Right lobe of liver (tissue), 6 donors: ENCODE measurements around the gene RHBDL1. TPM values are rescaled to one million over a fixed set of nuclear protein-coding genes. Genes with fewer than 3 reads are reported as not detected.

Source experiments
- ATAC-seq, 4 donors: fragments of 200-7000 bp; cut with Tn5 transposase; one replicate each; pipeline ENCODE4 v1.9.1; 2020; ENCODE audit warnings: mild to moderate bottlenecking in 4 of 4, moderate library complexity in 4 of 4
- DNase-seq, 3 donors: peaks; one replicate each; pipeline ENCODE4 v3.0.0-alpha.2; 2020
- H3K27ac ChIP-seq, 3 donors: fragments of 200-600 bp; one replicate each; pipeline ENCODE4 v1.8.0; 2022
- H3K27me3 ChIP-seq, 2 donors: fragments of 200-600 bp; one replicate each; pipeline ENCODE4 v1.8.0; 2022
- H3K36me3 ChIP-seq, 4 donors: fragments of 200-600 bp; sonication (generic) in 1 of 4; one replicate each; pipeline versions ENCODE4 v1.5.1 to v1.8.0; 2017 to 2022; ENCODE audit warnings: control low read depth in 1 of 4
- H3K4me1 ChIP-seq, 4 donors: fragments of 200-600 bp; sonication (generic) in 1 of 4; one replicate each; pipeline versions ENCODE4 v1.5.1 to v1.8.0; 2017 to 2022; ENCODE audit warnings: control low read depth in 1 of 4
- H3K4me3 ChIP-seq, 3 donors: fragments of 200-600 bp; one replicate each; pipeline ENCODE4 v1.8.0; 2022
- H3K9me3 ChIP-seq, 4 donors: fragments of 200-600 bp; sonication (generic) in 1 of 4; one replicate each; pipeline versions ENCODE4 v1.5.1 to v1.8.0; 2017 to 2022; ENCODE audit warnings: control low read depth in 1 of 4
- CTCF ChIP-seq, 4 donors: fragments of 200-600 bp in 3 of 4; fragments of 450-650 bp in 1 of 4; IDR thresholded peaks; one replicate each; pipeline versions ENCODE4 v1.5.1 to v1.8.0; 2016 to 2022; ENCODE audit warnings: antibody characterized with exemption in 4 of 4, mild to moderate bottlenecking in 2 of 4
- POLR2A ChIP-seq: fragments of 450-650 bp; IDR thresholded peaks from one replicate; pipeline ENCODE4 v1.6.1; 2017; ENCODE audit warnings: antibody characterized with exemption, mild to moderate bottlenecking
- WGBS: methylation state at CpG from one replicate; pipeline ENCODE4 v1.1.6; 2018; ENCODE audit warnings: low coverage, low lambda C conversion rate; ENCODE audit not compliant: insufficient coverage; ENCODE audit errors: missing lambda C conversion rate; 5-methylcytosine and 5-hydroxymethylcytosine counted together
- intact Hi-C, 2 donors: fragments of 100-400 bp; cut with DNase I; formaldehyde crosslinking; loops; one replicate each; pipeline versions ENCODE4 v1.11.2 to v1.14.1; 2022
- total RNA-seq, 6 experiments: library from RNA; depleted of rRNA in 2 of 6; stranded (reverse); fragments of >200 nt in 2 of 6; fragmentation: NEBNext Ultra II Directional in 3 of 6; extraction: Animal tissue kit (Norgen Biotek cat#: 25700) in 3 of 6; gene quantifications; one replicate each; pipeline versions ENCODE4 v1.1.0 to v1.2.4, GENCODE V29; 2016 to 2023
- donor health status: DM: no; HTN: yes; CAD: no.
- donor health status: DM: no; HTN: no; CAD: no.
- donor health status: DM: no; HTN: no; CAD: no.
- donor health status: DM: no; HTN: yes; CAD: no.
- donor health status: DM: no; HTN: yes; CAD: no.

RHBDL1 gene
- total RNA-seq, 6 experiments from 2014 or later = 0.37 to 1.1 (median 0.60) TPM

GRCh38 chr16:720447-720989 lies 45.0 kb downstream of the RHBDL1 start:
- TF ChIP-seq CTCF (IDR thresholded peaks at IDR 0.05) (no peak), POLR2A (no peak)
- Histone ChIP-seq H3K9me3 (no peaks in the 10 kb centered on the region), H3K36me3 (no peaks in the 10 kb centered on the region), H3K27ac (peak overlapping the region; percentile 47 to 80 (median 73)), H3K27me3 (no peaks in the 10 kb centered on the region), H3K4me1 (peaks cover 0 to 24% (median 5%) of the 10 kb centered on the region in 4 donors), H3K4me3 (peak overlapping the region; percentile 83 to 94 (median 89))
- intact Hi-C loops = no loop called here
- DNase-seq = no peak
- peak in 2 of 4 donors; percentile 4 to 15 for ATAC-seq
- 0% methylated on average over 13 of the region's 38 CpGs for WGBS

GRCh38 chr16:720990-721764 lies 45.7 kb downstream of the RHBDL1 start, which contains the start of gene ANTKMT:
Gene ANTKMT (plus strand): TSS chr16:721146. CDS start chr16:721275, 129 bp downstream.
- DNase-seq = peak; percentile 85 to 89 (median 87)
- 0% methylated on average over 9 of the region's 106 CpGs for WGBS
- TF ChIP-seq CTCF (IDR thresholded peaks at IDR 0.05) (peak in 1 of 4 donors; percentile 11), POLR2A (peak; percentile 82)
- Histone ChIP-seq H3K27ac (peak within 1 kb of the TSS; percentile 50 to 80 (median 73)), H3K9me3 (no peaks in the 10 kb centered on the region), H3K36me3 (no peaks in the 10 kb centered on the region), H3K27me3 (no peaks in the 10 kb centered on the region), H3K4me1 (peaks cover 0 to 18% (median 5%) of the 10 kb centered on the region in 4 donors), H3K4me3 (peak within 1 kb of the TSS; percentile 83 to 94 (median 89))
- ATAC-seq = peak; percentile 77 to 88 (median 80)
- intact Hi-C loops = no loop called here

GRCh38 chr16:721765-722540 lies 46.5 kb downstream of the RHBDL1 start:
- Histone ChIP-seq H3K27ac (peak overlapping the region in 1 of 3 donors; percentile 73), H3K4me3 (peak overlapping the region; percentile 83 to 94 (median 89)), H3K9me3 (no peaks in the 10 kb centered on the region), H3K4me1 (peaks cover 0 to 13% (median 3%) of the 10 kb centered on the region in 4 donors), H3K27me3 (no peaks in the 10 kb centered on the region), H3K36me3 (no peaks in the 10 kb centered on the region)
- 84% methylated on average over 13 of the region's 51 CpGs for WGBS
- TF ChIP-seq CTCF (IDR thresholded peaks at IDR 0.05) = no peak
- no peak for TF ChIP-seq POLR2A
- no peak for ATAC-seq
- DNase-seq = no peak
- intact Hi-C loops = no loop called here

GRCh38 chr16:722835-723633 lies 47.6 kb downstream of the RHBDL1 start:
- H3K4me3 ChIP-seq = no peak overlapping the region
- H3K27me3 ChIP-seq = no peaks in the 10 kb centered on the region
- intact Hi-C loops = no loop called here
- peaks cover 0 to 22% (median 3%) of the 10 kb centered on the region in 4 donors for H3K4me1 ChIP-seq
- TF ChIP-seq CTCF (IDR thresholded peaks at IDR 0.05) (no peak), POLR2A (no peak)
- H3K27ac ChIP-seq = no peak overlapping the region
- no peaks in the 10 kb centered on the region for H3K9me3 ChIP-seq
- no peak for DNase-seq
- H3K36me3 ChIP-seq = no peaks in the 10 kb centered on the region
- no peak for ATAC-seq
- WGBS = 80% methylated on average over 3 of the region's 24 CpGs
